ENCODE measurements around the gene ITPR1. TPM values are rescaled to one million over a fixed set of nuclear protein-coding genes. Genes with fewer than 3 reads are reported as not detected.

Gene ITPR1
- total RNA-seq, 1 donor from 2014 or later, result 30.4 TPM

DNA sequence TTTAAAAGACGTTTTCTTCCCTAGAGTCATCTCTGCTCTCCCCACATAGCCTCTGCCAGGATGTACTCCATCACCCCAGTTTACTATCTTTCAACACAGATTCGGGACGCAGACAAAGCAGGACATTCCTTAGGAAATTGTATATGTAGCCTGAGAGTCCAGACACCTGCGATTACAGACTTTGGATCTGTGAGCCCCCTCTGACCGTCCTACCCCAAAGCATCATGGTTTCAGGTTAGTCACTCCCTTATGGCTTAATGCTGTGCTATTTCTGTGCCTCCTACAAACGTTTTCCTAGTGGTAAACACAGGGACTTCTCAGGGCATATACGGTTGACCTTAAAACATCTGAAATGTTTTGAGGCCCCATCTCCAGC lies 252.1 kb downstream of the ITPR1 start:
- DNase-seq, result no peak

DNA sequence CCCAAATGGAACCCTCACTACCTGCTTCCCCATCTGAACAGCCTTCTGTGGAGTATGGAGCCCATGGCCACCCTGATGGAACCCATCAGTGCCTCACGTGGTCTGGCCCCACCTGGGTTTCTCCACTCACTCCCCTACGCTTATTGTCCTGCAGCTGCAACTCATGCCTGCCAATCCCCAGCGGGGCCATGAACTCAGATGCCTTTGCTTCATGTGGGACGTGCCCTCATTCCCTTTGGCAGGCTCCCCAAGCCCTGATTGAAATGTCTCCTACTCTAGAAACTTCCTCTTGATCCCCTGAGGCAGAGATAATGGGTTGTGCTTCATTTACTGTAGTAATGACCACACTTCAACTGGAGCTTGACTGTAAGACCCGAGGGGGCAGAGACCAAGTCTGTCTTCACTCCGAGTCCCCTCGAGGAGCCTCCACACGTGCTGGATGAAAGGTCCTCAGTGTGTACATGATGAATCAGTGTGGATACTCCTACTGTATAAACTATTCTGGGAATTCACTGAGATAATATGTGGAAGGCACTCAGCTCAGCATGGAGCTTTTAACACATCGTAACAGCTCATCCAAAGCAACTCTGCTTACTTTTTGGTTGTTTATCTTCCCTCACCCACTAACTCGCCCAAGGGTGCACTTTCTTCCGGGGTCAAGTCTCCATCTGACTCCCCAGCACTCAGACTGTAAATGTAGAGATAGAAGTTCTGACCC lies 253.3 kb downstream of the ITPR1 start:
- DNase-seq, result no peak

- no peak for DNase-seq
Measured at GRCh38 chr3:4748127-4748526, 255.0 kb downstream of the ITPR1 start.

DNA sequence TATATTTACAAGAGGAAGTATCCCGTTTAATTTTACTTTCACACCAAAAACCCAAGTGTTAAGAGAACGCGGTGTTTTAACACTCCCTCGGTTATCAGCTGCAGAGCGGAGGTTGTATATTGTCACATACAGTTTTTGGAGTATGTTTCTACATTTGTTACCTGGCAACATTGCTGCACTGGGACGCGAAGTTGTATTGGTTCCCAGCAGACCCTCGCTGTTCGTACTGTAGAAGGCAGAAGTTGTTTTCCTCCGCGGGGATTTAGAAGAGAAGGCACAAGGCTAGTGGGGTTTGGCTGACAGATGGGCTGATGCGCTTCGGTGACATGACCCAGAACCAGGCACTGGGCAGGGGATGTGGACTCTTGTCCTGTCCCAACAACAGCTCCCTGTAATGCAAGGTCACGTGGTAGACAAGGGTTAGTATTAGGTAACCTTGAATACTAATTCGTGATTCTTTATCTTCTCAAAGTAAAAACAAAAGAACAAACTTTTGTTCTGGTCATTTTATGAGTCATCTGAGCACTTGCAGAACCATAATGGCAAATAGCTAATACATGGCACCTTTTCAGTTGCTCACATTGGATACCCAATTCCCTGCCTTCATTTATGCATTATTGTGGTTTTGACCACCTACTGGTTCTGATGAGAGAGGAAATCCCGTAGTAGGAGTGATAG lies 255.7 kb downstream of the ITPR1 start:
- DNase-seq, result no peak

DNA sequence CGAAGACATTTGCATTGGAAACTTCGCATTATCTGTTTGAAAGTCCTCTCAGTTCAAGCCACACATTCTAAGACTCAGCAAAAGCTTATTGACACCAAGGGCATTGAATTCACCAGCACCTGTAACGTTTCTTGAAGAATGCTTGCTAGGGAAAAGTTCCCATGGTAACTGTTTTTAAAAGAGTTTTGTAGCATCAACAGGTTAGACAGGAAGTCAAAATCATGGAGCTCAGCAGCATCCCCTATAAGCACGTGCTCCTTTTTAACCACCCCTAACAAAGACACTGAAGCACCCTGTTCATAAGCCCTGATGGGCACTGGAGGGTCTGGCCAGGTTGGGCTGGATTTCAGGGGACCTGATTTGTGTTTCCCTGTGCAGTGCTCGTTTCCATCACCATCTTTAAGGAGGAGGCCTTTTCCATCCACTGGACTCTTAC lies 256.4 kb downstream of the ITPR1 start:
- no peak for DNase-seq

GRCh38 chr3:4750306-4750968 lies 257.3 kb downstream of the ITPR1 start:
- DNase-seq, result no peak

DNA sequence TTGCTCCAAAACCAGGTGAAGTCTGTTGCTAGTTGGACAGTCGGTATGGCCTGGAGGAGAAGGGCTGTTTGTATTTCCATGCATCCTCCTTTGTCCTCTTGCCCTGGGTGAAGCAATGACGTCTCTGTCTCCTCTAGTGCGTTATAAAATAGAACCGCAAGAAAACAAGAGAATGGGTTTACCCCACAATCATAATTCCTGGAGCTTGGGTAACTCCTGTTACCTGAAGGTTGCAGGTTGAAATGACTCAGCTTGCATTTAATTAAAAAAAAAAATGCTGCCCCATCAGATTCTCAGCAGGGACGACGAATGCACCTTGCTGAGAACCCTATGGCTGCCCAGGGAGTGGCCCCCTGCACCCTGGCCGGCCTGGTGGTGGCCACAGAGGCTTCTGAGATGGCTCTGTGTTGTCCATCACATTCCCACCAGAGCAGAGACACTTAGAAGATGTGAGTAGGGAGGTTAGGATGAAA lies 257.9 kb downstream of the ITPR1 start:
- DNase-seq, result no peak

DNA sequence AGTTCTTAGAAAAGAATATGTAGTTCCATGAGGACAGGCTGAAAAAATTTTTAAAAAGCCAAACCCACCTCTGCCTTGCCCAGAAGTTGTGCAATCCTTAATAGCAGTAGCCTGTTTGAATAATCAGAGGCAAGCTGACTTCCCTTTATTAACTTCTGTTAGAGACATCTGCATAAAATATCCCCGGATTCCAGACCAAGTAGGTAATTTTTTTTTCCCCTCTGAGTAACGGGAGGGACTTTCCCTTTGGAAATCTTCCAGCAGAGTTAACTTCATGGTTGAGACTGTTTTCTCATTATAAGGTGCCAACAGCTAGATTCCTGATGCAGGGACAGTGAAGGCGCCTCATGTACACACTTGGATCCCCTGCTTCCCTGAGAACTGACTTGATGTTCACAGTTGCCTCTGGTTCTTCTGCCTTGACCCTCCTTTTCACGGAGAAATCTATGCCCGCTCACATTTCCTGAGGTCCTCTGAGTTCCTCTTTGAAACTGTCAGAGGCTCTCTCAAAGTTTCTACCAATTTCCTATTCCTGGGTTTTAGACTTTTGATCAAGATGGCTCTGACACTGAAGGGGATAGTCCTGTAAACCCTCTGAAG lies 258.5 kb downstream of the ITPR1 start:
- peak; percentile 47 for DNase-seq

DNA sequence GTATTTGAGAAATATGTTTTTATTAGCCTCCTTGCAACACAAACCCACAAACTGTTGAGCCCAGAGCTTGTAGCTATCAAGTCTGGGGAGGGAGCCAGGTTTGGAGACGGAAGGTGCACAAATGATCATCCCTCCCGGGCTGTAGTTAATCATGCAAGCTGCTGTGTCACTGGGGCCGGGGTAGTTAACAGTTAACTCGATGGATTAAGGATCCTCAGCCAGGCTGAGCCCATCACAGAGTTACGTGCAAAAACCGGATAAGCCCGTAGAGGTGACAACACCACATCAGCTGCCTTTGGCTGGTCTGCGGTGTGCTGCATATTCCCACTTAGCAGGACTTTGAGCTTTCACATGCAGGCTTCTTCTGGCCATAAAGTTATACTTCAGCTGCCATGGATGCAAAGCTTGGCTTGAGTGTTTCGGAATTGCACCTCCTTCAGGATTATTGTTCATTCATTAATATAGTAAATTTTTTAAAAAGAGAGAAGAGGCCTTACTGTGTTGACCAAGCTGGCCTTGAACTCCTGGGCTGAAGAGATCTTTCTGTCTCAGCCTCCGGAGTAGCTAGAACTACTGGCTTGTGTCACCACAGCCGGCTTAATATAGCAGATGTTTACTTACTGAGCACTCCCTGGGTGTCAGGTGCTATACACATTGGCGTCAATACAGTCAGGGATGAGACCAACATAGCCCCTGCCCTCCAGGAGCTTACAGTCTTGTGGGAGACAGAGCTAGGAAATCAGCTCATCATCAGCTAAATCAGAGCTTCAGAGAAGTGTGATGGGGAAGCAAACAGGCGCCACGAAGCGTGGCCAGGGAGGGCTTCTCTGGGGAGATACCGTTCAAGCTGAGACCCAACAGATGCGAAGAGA lies 259.3 kb downstream of the ITPR1 start:
- no peak for DNase-seq

- no peak for DNase-seq
Measured at GRCh38 chr3:4753073-4753691, 260.0 kb downstream of the ITPR1 start.

DNA sequence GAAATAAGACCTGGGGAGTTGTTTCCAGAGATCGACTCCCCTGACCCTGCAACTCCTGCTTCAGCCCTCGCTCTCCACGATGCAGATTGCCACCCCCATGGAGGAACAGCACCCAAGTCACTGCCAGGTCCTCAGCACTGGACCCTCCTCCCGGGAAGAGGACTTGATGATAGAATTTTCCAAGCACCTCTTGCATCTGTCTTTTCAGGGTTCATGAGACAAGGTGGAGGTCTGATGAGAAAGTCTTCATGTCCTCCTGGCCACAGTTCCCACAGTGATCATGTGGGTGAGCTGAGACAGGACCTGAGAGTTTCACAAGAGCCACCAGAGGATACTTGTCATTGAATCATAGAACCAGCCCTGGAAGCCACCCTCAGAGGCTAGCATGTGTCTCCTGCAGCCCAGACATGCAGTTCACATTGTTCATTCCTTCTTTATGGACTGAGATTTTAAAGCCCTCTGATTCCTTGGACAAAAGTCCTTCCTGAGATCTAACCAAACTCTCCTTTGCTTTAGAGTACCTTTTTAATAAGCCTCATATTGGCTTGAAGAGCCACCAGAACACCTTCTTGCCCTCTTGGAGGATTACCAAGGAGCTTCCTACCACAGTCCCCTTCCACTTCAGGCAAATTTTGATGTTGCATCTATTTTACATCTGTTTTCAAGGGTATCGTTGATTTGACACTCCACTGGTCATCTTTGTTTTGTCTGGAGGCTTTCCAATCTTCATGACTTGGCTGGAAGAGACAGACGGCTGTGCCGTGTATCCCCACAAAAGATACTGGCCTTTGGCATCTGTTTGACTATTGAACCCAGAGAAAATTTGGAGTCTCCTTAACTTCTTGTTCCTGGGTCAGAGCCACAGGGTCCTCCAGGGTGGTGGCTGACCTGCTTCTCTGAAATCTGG lies 261.3 kb downstream of the ITPR1 start:
- DNase-seq, result no peak

GRCh38 chr3:4755566-4755965 lies 262.4 kb downstream of the ITPR1 start:
- no peak for DNase-seq

- no peak for DNase-seq
Measured at GRCh38 chr3:4756057-4756775, 263.1 kb downstream of the ITPR1 start.

DNA sequence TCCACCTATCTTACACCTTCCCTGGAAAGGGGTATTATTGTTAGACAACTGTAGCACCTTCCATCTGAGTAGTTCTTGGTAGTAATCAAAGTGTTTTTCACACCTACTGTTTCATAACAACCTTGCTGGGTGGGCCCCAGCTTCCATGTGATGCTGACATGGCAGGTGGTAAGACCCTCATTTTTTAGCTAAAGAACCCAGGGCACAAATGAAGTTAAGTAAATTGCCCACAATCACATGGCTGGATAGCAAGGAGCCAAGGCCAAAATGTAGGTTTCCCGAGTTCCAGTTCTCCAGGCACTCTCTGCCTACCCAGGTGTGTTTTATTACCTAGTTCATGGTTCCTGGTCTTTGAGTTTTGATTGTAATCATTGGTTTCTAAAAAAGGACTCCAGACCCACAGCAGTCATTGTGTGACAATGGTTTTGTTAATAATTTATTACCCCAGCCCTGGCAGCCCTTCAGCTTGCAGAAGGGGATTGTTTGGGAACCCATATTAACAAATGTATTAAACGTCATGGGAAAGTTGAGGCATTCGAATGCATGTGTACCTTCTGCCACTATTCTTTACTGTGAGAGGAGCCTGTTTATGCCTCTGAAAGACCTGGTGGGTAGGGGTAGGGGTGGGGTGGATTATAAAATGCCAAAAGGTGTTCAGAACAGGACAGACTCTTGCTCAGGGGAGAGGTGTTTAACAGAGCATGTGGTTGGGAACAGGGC lies 263.9 kb downstream of the ITPR1 start:
- DNase-seq, result no peak

GRCh38 chr3:4757575-4758248 lies 264.6 kb downstream of the ITPR1 start:
- DNase-seq, result no peak

- no peak for DNase-seq
Measured at GRCh38 chr3:4758249-4758860, 265.2 kb downstream of the ITPR1 start.

DNA sequence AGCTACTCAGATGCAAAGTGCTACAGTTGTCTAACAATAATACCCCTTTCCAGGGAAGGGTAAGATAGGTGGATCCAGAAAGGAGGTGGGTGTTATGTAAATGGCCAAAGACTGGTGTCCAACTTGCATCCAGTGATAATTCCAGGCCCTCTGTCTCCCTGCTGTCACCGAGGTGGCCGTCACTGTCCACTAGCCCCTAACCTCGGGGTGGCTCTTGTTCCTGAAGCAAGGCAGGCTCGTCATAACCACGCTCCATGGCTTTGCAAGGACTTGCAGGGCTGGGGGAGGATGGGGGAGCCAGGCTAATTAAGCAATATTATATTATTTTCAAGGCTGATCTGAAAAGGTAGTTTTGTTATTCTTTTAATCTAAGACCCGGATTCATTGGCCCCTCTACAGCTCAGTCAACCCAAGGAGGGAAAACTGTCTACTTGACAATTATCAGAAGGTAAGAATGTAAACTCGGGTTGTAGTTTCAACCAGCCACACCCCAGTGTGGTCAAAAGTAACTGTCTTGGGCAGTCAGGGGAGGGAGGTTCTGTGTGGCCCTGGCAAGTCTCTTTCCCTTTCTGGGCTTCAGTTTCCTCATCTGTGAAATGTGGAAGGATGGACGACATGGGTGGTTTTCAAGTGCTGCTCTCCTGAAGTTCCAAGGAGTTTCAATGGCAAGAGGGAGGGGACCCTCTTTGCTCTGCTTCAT lies 266.0 kb downstream of the ITPR1 start:
- DNase-seq, result no peak
